Endothelial cell of umbilical vein (primary cell): ENCODE results near the gene DCPS. TPM values are rescaled to one million over a fixed set of nuclear protein-coding genes. Genes with fewer than 3 reads are reported as not detected.

Experiments
- BruUV-seq: library from RNA; stranded (reverse); fragments of 400-500 nt; replicated peaks from 2 replicates; lab custom pipeline; 2021; lab: Mats Ljungman, UMichigan
- CTCF ChIA-PET: fragments of 300-600, 350-600 bp; sonication (Branson Sonifier 250); formaldehyde crosslinking; loops from one replicate; lab custom pipeline; 2021; ENCODE audit warnings: antibody characterized with exemption, inconsistent platforms; lab: Charles Lee
- POLR2A ChIA-PET: fragments of 300-600, 350-600 bp; sonication (Branson Sonifier 250); formaldehyde crosslinking; loops from one replicate; lab custom pipeline; 2021; ENCODE audit warnings: antibody characterized with exemption, inconsistent platforms; lab: Charles Lee
- DNase-seq: peaks from one replicate; pipeline ENCODE4 v3.0.0-alpha.2; 2011; ENCODE audit warnings: low read depth, low spot score
- FAIRE-seq: peaks from 2 replicates; lab custom pipeline; 2011; peaks lifted over from hg19 to GRCh38; lab: Jason Lieb, UNC
- H2AFZ ChIP-seq: 2 replicates; pipeline ENCODE4 v1.6.0; 2012; ENCODE audit warnings: low read depth, low read length, control low read depth, inconsistent platforms
- H3K27ac ChIP-seq: 2 replicates; pipeline ENCODE4 v1.5.1; 2011; ENCODE audit warnings: low read depth, mild to moderate bottlenecking, control low read depth, low read length, moderate library complexity; ENCODE audit not compliant: insufficient read depth
- H3K27me3 ChIP-seq, 2 experiments: 2 replicates each; pipeline versions ENCODE4 v1.6.0 to v1.6.1; 2011; ENCODE audit warnings: low read length in 2 of 2, mixed read lengths in 1 of 2; ENCODE audit not compliant: control insufficient read depth in 2 of 2, insufficient read depth in 2 of 2
- H3K36me3 ChIP-seq, 2 experiments: 2 replicates in 1 of 2; 3 replicates in 1 of 2; pipeline ENCODE4 v1.5.1; 2011; ENCODE audit warnings: low read length in 2 of 2, mild to moderate bottlenecking in 1 of 2, moderate library complexity in 1 of 2; ENCODE audit not compliant: control insufficient read depth in 2 of 2, insufficient read depth in 2 of 2; ENCODE audit errors: extremely low read depth in 1 of 2
- H3K4me1 ChIP-seq: 3 replicates; pipeline ENCODE4 v1.5.1; 2011; ENCODE audit warnings: mild to moderate bottlenecking, low read length; ENCODE audit not compliant: control insufficient read depth, insufficient read depth; ENCODE audit errors: extremely low read depth
- H3K4me2 ChIP-seq: 2 replicates; pipeline ENCODE4 v1.6.1; 2011; ENCODE audit warnings: low read length, control low read depth, mixed read lengths; ENCODE audit not compliant: insufficient read depth
- H3K4me3 ChIP-seq, 3 experiments: fragments of 200-600 bp in 1 of 3; sonication (generic), shearing (Covaris generic) in 1 of 3; replicated peaks in 1 of 3; 2 replicates each; pipeline ENCODE4 v1.5.1; 2011 to 2016; ENCODE audit warnings: control low read depth in 3 of 3, low read length in 3 of 3, mild to moderate bottlenecking in 2 of 3, inconsistent platforms in 1 of 3, low read depth in 1 of 3, moderate library complexity in 1 of 3; ENCODE audit not compliant: insufficient read depth in 1 of 3
- H3K79me2 ChIP-seq: 2 replicates; pipeline ENCODE4 v1.6.0; 2012; ENCODE audit warnings: low read length, inconsistent platforms; ENCODE audit not compliant: control insufficient read depth, insufficient read depth
- H3K9ac ChIP-seq: replicated peaks from 2 replicates; pipeline ENCODE3; 2011; ENCODE audit warnings: low read length, control low read depth; ENCODE audit not compliant: insufficient read depth; ENCODE audit errors: extremely low read depth
- H3K9me1 ChIP-seq: replicated peaks from 3 replicates; pipeline ENCODE4 v1.6.0; 2011; ENCODE audit warnings: mild to moderate bottlenecking, low read length; ENCODE audit not compliant: control insufficient read depth, insufficient read depth; ENCODE audit errors: extremely low read depth
- H3K9me3 ChIP-seq: replicated peaks from 2 replicates; pipeline ENCODE4 v1.5.1; 2012; ENCODE audit warnings: low read length, inconsistent platforms; ENCODE audit not compliant: control insufficient read depth, insufficient read depth
- H4K20me1 ChIP-seq: replicated peaks from 2 replicates; pipeline ENCODE3; 2011; ENCODE audit warnings: mild to moderate bottlenecking, low read length; ENCODE audit not compliant: control insufficient read depth, insufficient read depth; ENCODE audit errors: extremely low read depth
- CTCF ChIP-seq, 2 donors: IDR thresholded peaks; 1 replicate in 1 of 2; 2 replicates in 1 of 2; pipeline ENCODE4 v1.5.1; 2011; ENCODE audit warnings: low read length in 2 of 2, mild to moderate bottlenecking in 2 of 2, moderate library complexity in 2 of 2, control low read depth in 1 of 2, inconsistent platforms in 1 of 2, low read depth in 1 of 2; ENCODE audit not compliant: insufficient read depth in 1 of 2; ENCODE audit errors: extremely low read depth in 1 of 2
- EZH2 ChIP-seq: IDR thresholded peaks from 2 replicates; pipeline ENCODE4 v1.6.1; 2012; ENCODE audit warnings: borderline replicate concordance, low read depth, mild to moderate bottlenecking, moderate library complexity, low read length, inconsistent platforms; ENCODE audit not compliant: severe bottlenecking
- FOS ChIP-seq: IDR thresholded peaks from 2 replicates; pipeline ENCODE4 v1.6.1; 2011; ENCODE audit warnings: mild to moderate bottlenecking, low read length, moderate library complexity, borderline replicate concordance; ENCODE audit not compliant: insufficient read depth
- GATA2 ChIP-seq: IDR thresholded peaks from 2 replicates; pipeline ENCODE4 v1.7.0; 2011; ENCODE audit warnings: low read depth, mild to moderate bottlenecking, moderate library complexity, mixed read lengths, low read length; ENCODE audit not compliant: insufficient read length, insufficient read depth
- JUN ChIP-seq: IDR thresholded peaks from 2 replicates; pipeline ENCODE4 v1.6.1; 2011; ENCODE audit warnings: borderline replicate concordance, low read depth; ENCODE audit not compliant: insufficient read length, insufficient read depth
- MAX ChIP-seq: IDR thresholded peaks from 2 replicates; pipeline ENCODE4 v1.6.1; 2011; ENCODE audit not compliant: insufficient read depth, insufficient read length
- MYC ChIP-seq: IDR thresholded peaks from one replicate; pipeline ENCODE4 v1.6.1; 2011; ENCODE audit warnings: mild to moderate bottlenecking, low read depth, low read length
- POLR2A ChIP-seq: IDR thresholded peaks from 2 replicates; pipeline ENCODE4 v1.6.1; 2012; ENCODE audit warnings: low read depth, mild to moderate bottlenecking, control low read depth, low read length
- POLR2AphosphoS5 ChIP-seq: IDR thresholded peaks from 2 replicates; pipeline ENCODE4 v1.6.1; 2012; ENCODE audit warnings: low read depth, mild to moderate bottlenecking, control low read depth, low read length, moderate library complexity; ENCODE audit not compliant: insufficient read depth
- dilution Hi-C: fragments of 300-500 bp; cut with MboI; formaldehyde crosslinking; loops from one replicate; pipeline ENCODE4 v1.15.0; 2019; ENCODE audit warnings: low sequenced_read_pairs; ENCODE audit not compliant: extremely low pct_ligation_motif_present
- intact Hi-C: fragments of 100-400 bp; cut with micrococcal nuclease; formaldehyde crosslinking; loops from one replicate; pipeline ENCODE4 v1.10.0; 2022
- polyA plus RNA-seq, 4 experiments: library from polyadenylated mRNA; depleted of rRNA in 3 of 4; stranded (reverse) in 3 of 4; unstranded in 1 of 4; fragments of >200 nt; gene quantifications; 2 replicates each; pipeline versions ENCODE4 v1.2.1 to v1.2.3, GENCODE V29; 2011 to 2012; ENCODE audit warnings: missing spikeins in 1 of 4
- total RNA-seq: library from RNA; stranded (reverse); gene quantifications from 2 replicates; pipeline ENCODE4 v1.2.3, GENCODE V29; 2021

Gene DCPS
- total and polyA plus RNA-seq, 2 donors (not counting 3 experiments of a cell fraction or from before 2014, with no cell fraction given) = 19.6 to 36.0 TPM

GRCh38 chr11:126390272-126390867 is 86.5 kb downstream of the DCPS start:
- ChIA-PET POLR2A (no interaction called here), CTCF (interaction anchor here (1.5 kb wide), 1 partner anchor 90 kb away, joined by 3 read pairs; no protein-coding TSS in a partner anchor)
- Histone ChIP-seq H3K4me2 (no peak overlapping the region), H3K27me3 (no peaks in the 10 kb centered on the region), H4K20me1 (no peaks in the 10 kb centered on the region), H3K79me2 (no peaks in the 10 kb centered on the region), H3K9ac (no peak overlapping the region), H3K4me3 (no peak overlapping the region), H2AFZ (no peak overlapping the region), H3K27ac (no peak overlapping the region), H3K9me1 (no peaks in the 10 kb centered on the region), H3K9me3 (no peaks in the 10 kb centered on the region), H3K36me3 (no peaks in the 10 kb centered on the region), H3K4me1 (no peaks in the 10 kb centered on the region)
- TF ChIP-seq GATA2 (no peak), EZH2 (no peak), MAX (no peak), CTCF (IDR thresholded peaks at IDR 0.05; ENCODE audit: extremely low read depth in 1 of 2, insufficient read depth in 1 of 2, low read depth in 1 of 2, low read length in 2 of 2) (no peak), JUN (no peak), POLR2A (no peak), POLR2AphosphoS5 (no peak), FOS (no peak), MYC (no peak)
- no peak for DNase-seq
- dilution Hi-C loops (no loop called here), intact Hi-C loops (no loop called here)
- BruUV-seq = no TSS peak
- FAIRE-seq = no peak
